Renal cortical epithelial cell (primary cell): ENCODE data around the gene R3HCC1L. TPM values are rescaled to one million over a fixed set of nuclear protein-coding genes. Genes with fewer than 3 reads are reported as not detected.

ENCODE experiments used
- DNase-seq: peaks from one replicate; pipeline ENCODE4 v3.0.0-alpha.2; 2011; ENCODE audit warnings: low read depth
- total RNA-seq: library from RNA; depleted of rRNA; stranded (reverse); fragments of >200 nt; gene quantifications from 2 replicates; pipeline ENCODE4 v1.2.3, GENCODE V29; 2014

R3HCC1L gene
- total RNA-seq, 1 donor from 2014 or later, result 24.3 TPM

DNA sequence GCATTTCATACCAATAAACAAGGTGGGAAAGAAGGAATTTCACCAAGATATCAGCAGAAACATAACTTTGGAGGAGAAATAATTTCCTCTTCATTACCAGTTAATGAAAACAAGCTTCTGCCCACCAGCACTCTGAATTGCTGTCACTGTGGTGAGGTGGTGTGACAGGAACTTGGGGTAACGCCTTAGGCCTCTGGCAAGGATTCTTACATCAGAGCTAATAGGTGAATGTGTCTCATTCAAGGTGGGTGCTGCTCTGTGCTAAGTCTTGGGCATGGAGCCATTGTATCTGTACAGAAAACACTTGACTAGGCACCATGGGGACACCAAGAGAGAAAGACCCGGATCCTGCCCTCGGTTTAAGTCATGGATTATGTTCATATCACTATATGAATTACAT is 141.9 kb downstream of the R3HCC1L start:
- no peak for DNase-seq

DNA sequence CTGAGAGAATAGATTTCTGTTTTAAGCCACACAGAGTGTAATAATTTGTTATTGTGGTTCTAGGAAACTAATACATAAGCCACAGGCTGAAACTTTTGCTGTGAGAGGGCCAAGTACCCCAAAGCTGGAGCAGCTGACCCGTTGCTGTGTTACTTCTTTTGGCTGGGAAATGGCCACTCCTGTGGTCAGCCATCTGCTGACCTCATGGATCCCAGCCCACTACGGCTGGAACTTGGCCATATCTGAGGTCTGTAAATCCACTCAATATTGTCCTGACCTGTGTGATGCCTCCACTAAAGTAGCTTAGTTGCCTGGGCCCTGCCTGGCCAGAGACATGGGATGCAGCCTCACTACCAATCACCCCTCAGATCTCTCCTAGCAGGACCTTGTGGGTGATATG is 151.0 kb downstream of the R3HCC1L start:
- DNase-seq, result no peak

DNA sequence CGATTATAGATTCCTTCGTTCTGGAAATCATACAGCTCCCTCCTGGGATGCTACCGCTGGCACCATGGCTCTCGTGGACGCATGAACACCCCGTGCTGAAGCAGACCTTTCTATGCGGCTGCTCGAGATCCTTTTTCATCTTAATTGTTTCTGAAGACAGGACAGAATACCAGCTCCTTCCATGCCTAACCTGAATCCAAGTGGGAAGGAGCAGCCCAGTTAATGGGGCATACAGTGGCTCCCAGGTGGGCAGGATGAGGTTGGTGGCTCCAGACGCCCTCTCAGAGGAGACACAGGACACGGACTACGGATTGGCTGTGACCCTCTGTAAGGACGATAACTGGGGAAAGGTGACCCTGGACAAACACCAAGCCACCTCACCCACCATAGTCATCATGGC is 152.0 kb downstream of the R3HCC1L start:
- no peak for DNase-seq

DNA sequence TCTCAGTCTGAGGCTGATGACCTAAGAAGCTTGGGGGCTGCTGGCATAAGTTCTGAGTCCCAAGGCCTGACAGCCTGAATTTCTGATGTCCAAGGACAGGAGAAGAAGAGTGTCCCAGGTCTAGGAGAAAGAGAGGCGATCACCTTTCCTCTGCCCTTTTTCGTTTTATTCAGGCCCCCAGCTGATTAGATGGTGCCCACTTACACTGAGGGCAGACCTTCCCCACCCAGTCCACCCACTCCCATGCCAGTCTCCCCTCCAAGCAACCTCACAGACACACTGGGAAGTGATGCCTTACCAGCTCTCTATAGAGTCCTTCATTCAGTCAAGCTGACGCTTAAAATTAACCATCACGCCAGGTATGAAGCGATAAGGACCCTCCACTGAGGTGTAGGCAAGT is 152.9 kb downstream of the R3HCC1L start:
- no peak for DNase-seq

DNA sequence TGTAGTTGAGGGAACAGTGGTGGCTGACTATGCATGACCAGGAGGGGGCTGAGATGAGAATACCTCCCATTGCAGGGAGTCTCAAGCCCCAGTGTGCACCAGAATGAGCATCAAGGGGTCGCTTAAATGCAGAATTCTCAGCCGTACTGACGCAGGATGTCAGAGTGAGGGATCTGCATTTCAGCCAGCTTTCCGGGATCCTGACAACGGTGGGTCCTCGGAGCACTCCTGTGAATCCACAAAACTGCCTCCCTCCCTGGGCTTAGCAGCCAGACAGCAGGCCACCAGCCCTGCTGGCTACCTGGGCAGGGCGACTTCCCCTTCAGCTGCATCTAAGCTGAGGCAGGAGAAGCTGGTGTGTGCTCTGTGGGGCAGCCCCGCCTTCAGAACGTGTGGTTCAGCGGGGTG is 155.3 kb downstream of the R3HCC1L start:
- no peak for DNase-seq

DNA sequence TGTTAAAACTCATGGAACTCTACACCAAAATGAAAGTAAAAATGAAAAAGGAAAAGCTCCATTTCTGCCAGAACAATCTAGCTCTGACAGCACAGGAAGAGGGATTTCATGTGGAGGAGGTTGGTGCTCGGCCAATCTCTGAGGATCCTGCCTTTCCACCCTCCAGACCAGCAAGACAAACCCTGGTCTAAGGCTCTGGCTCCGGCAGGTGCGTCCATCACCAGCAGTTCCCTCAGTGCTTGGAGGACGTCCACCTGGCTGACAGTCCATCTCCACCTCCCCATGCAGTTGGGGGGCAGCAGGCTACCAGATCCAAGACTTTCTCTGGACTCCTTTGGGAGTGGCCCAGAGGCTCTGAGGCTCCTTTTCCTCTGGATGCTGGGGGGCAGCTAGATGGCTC is 158.5 kb downstream of the R3HCC1L start:
- no peak for DNase-seq

DNA sequence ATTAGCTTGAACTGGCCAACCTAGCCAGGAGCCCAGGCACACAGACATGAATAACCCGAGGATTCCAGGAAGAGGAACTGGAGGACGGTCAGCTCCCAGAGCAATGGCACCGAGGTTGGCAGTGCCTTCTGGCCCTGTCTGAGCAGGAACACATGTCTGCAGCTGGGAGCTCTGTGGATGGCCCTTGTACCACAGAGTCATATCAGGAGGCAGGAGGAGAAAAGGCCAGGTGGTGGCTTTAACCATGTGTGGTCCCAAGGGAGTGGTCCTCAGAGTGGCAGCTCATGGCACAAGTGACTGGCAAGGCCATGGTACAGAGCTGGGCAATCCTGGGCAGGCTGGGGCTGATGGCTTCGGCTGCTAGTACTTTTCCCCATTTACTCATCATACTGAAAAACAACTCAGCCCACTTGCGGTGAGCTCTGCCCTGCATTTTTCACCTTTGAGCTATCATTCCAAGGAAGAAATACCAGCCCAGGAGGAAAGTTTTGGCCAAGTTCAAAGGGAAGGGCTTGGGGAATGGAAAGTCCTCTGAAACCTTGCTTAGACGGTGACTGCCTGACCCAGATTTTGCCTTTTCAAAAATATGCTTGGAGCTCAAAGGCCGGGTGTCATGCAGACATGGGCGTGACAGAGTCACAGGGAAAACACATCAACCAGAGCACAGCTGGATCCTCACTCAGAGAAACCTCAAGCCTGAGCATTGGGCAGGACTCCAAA is 159.3 kb downstream of the R3HCC1L start:
- DNase-seq, result peak; percentile 64

DNA sequence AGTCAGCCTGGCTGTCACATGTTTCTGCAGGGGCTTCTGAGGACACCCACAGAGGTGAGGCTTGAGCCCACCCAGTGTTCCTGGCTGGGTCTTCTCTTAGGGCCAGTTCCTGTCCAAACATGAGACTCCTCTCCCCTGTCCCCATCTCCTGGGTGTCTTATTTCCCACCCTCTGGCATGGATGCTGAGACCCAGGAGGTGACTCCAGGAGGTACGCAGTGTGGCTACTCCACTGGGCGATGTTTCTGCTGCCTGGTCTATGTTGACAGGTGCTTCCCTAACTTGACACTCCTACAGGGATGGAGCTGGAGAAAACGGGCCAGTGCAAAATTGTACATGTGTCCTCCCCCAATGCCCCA is 159.8 kb downstream of the R3HCC1L start:
- no peak for DNase-seq

Other genes starting within 250 kb of the R3HCC1L start
- 0.17 and 23.9 TPM in 2 replicates for gene CRTAC1, start 104.0 kb upstream of the R3HCC1L start, total RNA-seq
- gene LOXL4, start 133.5 kb downstream of the R3HCC1L start, total RNA-seq, result 20.1 and 24.3 TPM in 2 replicates